GM12864 (cell line): ENCODE data around the gene PTPA.

Source experiments
- DNase-seq: peaks from one replicate; pipeline ENCODE4 v3.0.0-alpha.2; 2011; ENCODE audit warnings: low read depth
- H3K4me3 ChIP-seq: 2 replicates; pipeline ENCODE4 v1.5.1; 2011; ENCODE audit warnings: mild to moderate bottlenecking, low read depth, low read length, control low read depth
- CTCF ChIP-seq: IDR thresholded peaks from 2 replicates; pipeline ENCODE4 v1.5.1; 2011; ENCODE audit warnings: low read depth, mild to moderate bottlenecking, moderate library complexity, low read length, control low read depth, inconsistent platforms; ENCODE audit errors: missing control alignments

The PTPA gene

GRCh38 chr9:129110740-129111527 is at the start of gene PTPA, which contains the start of gene CRAT:
Gene PTPA (plus strand): TSS chr9:129111415. CDS start chr9:129111601, 186 bp downstream.
Gene CRAT (minus strand): TSS chr9:129110793. CDS start chr9:129110509, 284 bp downstream.
- H3K4me3 ChIP-seq = peak within 1 kb of the TSS; percentile 81
- peak; percentile 73 for DNase-seq
- no peak for TF ChIP-seq CTCF

GRCh38 chr9:129063061-129063460 is 48.2 kb upstream of the PTPA start:
- no peak overlapping the region for H3K4me3 ChIP-seq

GRCh38 chr9:129064499-129064908 is 46.7 kb upstream of the PTPA start:
- no peak for TF ChIP-seq CTCF
- no peak for DNase-seq
- no peak overlapping the region for H3K4me3 ChIP-seq

More at GRCh38 chr9:129063061-129063460, 48.2 kb upstream of the PTPA start:
- TF ChIP-seq CTCF = no peak
- no peak for DNase-seq

- no peak for DNase-seq
- H3K4me3 ChIP-seq = no peak overlapping the region
- TF ChIP-seq CTCF = no peak
Observed at GRCh38 chr9:129068110-129068509, 43.1 kb upstream of the PTPA start.

GRCh38 chr9:129068990-129069861 is 42.0 kb upstream of the PTPA start:
- H3K4me3 ChIP-seq = no peak overlapping the region
- no peak for DNase-seq
- no peak for TF ChIP-seq CTCF

- TF ChIP-seq CTCF = no peak
- no peak for DNase-seq
- no peak overlapping the region for H3K4me3 ChIP-seq
Observed at GRCh38 chr9:129069862-129070641, 41.2 kb upstream of the PTPA start.
